Medulla oblongata (tissue), 1 donor: Measurements from ENCODE around the gene CES4A.
A peak's percentile ranks its signal among the peaks of the same experiment; 100 is the strongest.
"Not testable (repeated sequence)": the region's sequence is repeated elsewhere in the genome, so short reads cannot be mapped to it uniquely, and the experiment has no call there.

ENCODE experiments used
- DNase-seq: peaks from one replicate; pipeline ENCODE4 v3.0.0-alpha.2; 2015; ENCODE audit errors: extremely low spot score

The CES4A gene

GRCh38 chr16:66984892-66985311 is 3.5 kb upstream of the CES4A start:
- DNase-seq: no peak

DNA sequence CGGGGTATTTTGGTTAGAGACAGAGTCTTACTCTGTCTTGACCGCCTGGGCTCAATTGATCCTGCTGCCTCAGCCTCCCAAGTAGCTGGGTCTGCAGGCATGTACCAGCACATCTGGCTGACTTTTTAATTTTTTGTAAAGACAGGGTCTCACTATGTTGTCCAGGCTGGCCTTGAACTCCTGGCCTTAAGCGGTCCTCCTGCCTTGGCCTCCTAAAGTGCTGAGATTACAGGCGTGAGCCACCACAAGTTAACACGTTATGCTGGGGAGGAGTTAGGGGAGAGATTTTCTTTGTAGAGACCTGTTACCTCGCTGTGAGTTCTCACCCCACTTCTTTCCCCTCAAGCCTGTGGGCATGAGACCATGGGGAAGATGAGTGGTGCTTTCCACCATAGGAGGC is 1.8 kb upstream of the CES4A start:
- no peak for DNase-seq

DNA sequence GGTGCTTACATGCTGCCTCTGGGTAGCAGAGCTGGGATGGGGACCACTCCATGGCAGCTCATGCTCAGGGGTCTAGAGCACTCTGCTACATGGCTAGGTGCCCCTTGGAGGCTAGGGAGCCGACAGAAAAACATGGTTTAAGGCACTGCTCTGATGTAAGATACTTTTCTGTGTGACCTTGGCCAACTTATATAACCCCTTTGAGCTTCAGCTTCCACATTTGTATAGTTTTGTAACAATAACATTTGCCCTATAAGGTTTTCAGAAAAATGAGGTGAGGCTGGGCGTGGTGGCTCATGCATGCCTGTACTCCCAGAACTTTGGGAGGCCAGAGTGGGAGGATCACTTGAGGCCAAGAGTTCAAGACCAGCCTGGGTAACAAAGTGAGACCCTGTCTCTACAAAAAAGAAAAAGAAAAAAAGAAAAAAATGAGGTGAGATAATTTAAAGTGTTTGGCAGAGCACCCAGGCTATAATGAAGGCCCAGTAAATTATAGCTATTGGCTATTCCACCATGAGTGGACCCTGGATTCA is 3.2 kb downstream of the CES4A start:
- DNase-seq: no peak

GRCh38 chr16:66993558-66993957 is 5.2 kb downstream of the CES4A start:
- DNase-seq: not testable (repeated sequence)

DNA sequence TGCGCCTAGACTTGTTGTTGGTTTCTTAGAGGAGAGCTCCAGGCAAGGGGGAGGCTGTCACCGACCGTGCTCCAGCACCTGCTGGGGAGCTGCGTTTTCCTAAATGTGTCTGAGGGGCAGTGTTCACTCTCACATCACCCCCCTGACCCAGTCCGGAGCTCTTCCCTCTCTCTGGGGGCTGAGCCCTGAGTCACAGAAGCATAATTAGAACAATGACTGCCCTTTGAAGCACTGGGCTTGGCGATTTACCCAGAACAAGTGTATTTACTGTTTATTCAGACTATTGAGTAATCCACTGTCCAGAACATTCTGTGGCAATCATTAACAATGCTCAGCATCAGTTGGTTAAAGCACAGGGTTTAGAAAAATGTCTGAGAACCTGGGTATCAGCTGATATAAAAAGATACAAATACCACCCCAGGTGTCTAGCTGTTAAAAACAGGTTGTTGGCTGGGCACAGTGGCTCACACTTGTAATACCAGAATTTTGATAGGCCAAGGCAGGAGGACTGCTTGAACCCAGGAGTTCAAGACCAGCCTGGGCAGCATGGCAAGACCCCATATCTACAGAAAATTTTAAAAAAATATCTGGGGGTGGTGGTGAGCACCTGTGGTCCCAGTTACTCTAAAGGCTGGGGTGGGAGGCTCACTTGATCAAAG is 8.1 kb downstream of the CES4A start:
- DNase-seq: peak; percentile 97

DNA sequence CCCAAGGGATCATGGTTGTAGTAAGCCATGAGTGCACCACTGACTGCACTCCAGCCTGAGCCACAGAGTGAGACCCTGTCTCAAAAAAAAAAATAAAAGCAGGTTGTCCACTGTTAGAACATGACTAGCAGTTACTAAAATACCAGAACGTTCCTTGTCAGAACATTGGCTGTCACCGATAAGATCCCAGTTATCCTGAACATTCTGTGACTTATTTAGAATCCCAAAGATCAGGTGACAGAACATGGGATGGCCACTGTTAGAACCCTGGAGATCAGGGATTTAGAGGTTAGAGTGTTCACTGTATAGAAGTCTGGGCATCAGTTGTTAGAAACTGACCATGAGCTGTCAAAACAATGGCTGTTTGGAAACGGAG is 8.6 kb downstream of the CES4A start:
- peak; percentile 48 for DNase-seq

DNA sequence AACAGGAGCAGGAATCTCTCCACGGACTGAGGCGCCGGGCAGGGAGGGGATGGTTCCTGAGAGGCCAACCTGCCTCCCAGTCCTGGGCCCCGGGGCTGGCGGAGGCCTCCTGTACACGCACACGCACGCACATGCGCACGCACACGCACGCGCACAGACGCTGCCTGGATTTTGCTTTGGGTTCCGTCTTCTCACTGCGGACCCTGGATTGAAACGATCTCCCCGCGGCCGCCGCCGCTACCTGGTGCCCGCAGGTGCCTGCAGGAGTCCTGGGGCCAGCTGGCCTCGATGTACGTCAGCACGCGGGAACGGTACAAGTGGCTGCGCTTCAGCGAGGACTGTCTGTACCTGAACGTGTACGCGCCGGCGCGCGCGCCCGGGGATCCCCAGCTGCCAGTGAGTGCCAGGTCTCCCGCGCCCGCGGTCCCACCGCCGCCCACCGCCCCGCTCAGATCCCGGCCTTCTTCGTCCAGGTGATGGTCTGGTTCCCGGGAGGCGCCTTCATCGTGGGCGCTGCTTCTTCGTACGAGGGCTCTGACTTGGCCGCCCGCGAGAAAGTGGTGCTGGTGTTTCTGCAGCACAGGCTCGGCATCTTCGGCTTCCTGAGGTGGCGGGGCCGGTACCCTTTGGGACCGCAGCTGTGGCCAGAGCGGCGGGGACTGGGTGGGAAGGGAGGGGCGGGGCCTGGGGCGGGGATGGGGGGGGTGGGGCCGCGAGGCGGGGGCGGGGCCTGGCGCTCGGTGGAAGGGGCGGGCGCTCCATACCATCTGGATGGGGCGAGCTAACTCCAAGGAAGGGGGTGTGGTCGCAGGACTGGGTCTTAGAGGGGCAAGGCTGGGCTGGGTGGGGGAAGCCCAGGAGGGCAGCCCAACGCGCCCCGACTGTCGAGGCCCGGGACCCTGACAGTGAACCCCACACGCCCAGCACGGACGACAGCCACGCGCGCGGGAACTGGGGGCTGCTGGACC is 12.3 kb downstream of the CES4A start:
- peak; percentile 43 for DNase-seq

DNA sequence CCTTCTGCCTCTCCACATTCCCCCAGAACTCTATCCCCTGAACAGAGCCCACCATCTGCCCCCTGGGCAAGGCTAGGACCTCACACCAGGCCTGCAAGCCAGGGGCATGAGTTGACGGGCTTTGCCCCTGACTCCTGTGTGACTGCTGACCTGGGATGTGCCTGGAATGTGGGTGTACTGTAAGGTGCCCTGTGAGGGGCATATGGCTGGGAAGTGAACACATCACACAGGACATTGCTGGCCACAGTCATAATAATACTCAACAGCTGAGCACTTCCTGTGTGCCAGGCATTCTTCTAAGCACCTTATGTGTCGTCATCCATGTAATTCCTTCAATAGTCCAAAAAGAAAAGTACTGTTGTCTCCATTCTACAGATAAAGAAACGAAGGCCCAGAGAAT is 13.3 kb downstream of the CES4A start:
- no peak for DNase-seq

- no peak for DNase-seq
Observed at GRCh38 chr16:67006930-67007658, 18.7 kb downstream of the CES4A start.

DNA sequence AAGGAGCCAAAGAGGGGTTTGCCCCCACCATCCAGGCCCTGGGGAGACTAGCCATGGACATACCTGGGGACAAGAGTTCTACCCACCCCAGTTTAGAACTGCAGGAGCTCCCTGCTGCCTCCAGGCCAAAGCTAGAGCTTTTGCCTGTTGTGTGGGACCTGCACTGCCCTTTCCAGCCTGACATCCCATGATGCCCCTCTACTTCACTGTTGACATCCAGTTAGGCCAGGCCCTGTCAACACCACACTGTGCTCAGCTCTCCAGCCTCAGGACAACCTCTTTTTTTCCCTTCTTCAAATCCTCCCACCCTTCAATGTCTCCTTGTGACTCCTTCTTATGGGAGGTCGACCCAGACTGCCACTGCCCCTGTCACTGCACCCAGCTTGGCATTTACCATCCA is 20.8 kb downstream of the CES4A start:
- no peak for DNase-seq

DNA sequence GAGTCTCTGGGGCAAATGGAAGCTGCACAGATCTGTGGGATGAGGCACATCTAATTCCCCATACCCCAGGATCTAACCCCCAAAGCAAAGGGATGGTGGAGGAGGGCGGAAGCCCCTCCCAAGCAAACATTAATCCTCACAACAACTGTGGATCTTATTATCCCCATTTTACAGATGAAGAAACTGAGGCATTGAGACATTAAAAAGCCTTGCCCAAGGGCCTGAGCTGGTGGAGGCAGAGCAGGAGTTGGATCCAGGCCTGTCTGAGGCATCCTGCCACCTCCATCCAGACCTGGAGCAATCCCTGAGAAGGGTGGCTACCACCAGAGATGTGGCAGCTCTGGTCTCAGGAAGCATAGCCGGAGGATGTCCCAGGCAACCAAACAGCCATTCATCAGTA is 22.9 kb downstream of the CES4A start:
- no peak for DNase-seq

- peak; percentile 57 for DNase-seq
Observed at GRCh38 chr16:67013233-67013822, 24.9 kb downstream of the CES4A start.

- DNase-seq: peak; percentile 58
Observed at GRCh38 chr16:67013823-67014633, 25.6 kb downstream of the CES4A start.

DNA sequence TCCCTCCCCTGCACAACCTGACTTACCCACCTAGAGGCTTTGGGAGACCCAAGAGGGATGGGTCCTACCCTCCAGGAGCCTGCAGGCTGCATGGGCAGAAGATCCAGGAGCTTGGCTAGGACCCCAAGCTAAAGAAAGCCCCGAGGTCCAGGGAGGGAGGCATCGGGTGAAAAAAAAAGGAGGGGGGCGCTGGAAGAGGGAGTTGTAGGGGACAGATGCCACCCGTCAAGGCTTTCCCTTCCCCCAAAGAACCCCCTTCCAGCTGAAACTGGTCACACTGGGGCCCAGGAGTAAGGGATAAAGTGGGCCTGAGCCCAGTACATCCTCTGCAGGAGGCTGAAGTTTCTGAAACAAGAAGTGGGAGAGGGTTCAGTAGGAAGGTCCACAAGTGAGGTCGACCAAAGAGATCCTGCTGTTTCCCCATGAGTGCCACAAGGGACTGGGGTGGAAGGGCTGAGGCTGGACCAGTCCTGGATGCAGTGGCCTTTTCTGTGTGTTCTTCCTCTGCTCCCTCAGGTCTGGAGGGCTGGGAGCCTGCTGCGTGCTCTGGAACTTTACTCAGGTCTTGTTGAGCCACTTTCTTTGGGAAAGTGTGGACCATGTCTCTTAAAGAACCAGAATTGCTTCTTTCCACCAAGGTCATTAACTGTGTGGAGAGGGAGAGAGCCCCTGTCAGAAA is 26.4 kb downstream of the CES4A start:
- DNase-seq: no peak

DNA sequence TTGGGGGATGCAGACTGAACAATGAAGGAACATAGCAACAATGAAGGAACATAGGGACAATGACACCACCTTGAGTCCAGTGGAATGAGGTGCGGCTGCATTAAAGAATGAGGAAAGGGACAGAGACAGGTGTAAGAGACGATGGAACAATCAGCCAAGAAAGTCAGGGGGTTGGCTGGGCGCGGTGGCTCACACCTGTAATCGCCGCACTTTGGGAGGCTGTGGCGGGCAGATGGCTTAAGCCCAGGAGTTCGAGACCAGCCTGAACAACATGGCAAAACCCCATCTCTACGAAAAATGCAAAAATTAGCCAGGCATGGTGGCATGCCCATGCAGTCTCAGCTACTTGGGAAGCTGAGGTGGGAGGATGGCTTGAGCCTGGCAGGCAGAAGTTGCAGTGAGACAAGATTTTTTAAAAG is 26.9 kb downstream of the CES4A start:
- no peak for DNase-seq

DNA sequence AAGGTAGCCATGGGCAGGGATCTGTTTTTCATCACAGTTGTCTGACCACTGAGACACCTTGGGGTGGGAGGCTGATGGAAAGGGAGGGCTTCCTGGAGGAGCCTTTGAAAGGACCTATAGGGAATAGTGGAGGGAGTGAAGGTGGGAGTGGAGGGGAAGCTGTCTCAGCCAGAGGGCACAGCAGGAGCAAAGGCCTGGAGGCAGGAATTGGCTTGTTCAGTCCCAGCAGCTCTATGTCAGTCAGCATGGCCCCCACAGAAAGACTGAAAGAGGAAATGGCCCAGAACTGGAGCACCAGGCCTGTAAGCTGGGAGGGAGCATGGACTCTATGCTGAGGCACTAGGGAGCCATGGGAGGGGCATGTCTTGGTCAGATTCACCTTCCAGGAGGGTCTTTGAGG is 27.8 kb downstream of the CES4A start:
- no peak for DNase-seq

GRCh38 chr16:67016681-67017420 is 28.5 kb downstream of the CES4A start:
- no peak for DNase-seq

DNA sequence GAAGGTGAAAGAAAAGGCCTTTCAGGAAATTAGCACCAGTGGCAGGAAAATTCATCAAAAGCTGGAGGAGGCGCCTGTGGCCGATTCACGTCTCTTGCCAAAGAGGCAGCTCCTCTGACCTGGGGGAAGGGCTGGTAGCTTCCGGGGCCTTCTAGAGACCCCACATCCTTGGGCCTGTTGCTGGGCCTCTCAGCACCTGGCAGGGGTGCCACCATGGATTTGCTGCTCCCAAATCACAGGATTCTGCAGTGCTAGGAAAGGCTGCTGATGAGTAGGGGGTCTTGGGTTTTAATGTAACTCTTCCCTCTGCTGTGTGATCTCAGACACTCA is 29.0 kb downstream of the CES4A start:
- no peak for DNase-seq

GRCh38 chr16:67017810-67018488 is 29.6 kb downstream of the CES4A start:
- DNase-seq: peak; percentile 68
